Measurements from ENCODE around the gene ANXA6. TPM values are rescaled to one million over a fixed set of nuclear protein-coding genes. Genes with fewer than 3 reads are reported as not detected.

Gene ANXA6
- total and polyA plus RNA-seq, 10 donors, result 141 to 295 (median 185) TPM

DNA sequence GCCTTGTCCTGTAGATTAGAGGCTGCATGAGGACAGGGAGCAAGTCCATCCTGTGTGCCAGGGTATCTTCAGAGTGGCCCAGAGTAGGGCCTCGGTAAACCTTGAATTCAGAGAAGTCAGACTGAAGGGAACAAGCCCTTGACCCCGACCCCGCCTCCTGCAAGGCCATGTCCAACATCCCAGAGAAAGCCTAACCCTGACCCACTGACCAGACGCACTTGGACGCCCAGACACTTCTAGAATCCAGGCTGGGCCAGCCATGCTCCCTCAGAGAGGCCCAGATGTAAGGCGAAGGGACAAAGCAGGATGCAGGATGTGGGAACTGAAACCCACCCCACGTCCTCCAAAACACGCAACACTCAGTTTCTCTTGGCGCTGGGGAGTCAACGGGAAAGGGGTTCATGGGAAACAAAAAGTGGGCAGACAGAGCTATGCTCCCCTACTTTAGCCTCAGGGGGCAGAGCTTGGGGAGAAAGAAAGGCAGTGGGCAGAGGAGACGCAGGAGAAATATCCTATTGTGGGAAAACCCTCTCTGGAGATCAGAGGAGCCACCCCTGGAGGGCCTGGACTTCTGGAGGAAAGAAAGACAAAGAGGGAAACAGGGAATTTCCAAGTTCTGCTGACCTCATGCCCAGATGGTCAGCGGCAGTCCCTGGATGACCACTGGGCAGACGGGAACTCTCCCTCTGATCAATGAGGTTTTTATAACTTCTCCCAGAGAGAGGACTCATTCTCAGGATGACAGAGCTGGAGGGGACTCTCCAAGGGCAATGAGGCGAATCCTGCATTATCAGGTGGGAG is 89.7 kb downstream of the ANXA6 start:
- H3K4me1 ChIP-seq, result peaks cover 86 to 100% (median 100%) of the 10 kb centered on the region in 6 donors
- 51 to 66% (median 58%) methylated on average over 14 of the region's 14 CpGs for WGBS, 5 donors

DNA sequence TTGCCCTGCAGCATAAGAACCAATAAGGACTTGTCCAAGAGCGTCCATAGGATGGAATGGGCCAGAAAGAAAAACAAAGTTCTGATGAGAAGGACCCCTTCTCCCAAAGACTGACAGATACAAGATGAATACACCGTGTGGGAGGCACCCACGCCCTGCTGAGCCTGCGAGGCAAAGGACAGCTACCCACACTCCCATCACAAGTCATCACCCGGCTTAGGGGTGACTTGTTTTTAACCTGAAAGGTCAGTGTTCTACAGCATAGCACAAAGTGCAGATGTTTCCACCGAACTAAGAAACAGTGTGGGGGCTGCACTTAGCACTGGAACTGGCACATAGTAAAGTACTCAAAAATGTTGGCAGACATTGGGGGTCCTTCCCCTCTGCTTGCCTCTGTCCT is 90.7 kb downstream of the ANXA6 start:
- intact Hi-C loops (cut with DNase I; ENCODE audit: low total_unique reads), result no loop called here
- Histone ChIP-seq H3K4me1 (peaks cover 80 to 100% (median 99%) of the 10 kb centered on the region in 6 donors), H3K9me3 (no peaks in the 10 kb centered on the region), H3K36me3 (peaks cover 4 to 89% (median 30%) of the 10 kb centered on the region in 6 donors), H3K27ac (peak overlapping the region in 6 of 8 donors; percentile 74 to 95 (median 83)), H3K4me3 (no peak overlapping the region), H3K27me3 (replicated peaks in 1 of 7) (no peaks in the 10 kb centered on the region)
- 61 to 76% (median 70%) methylated on average over 4 to 6 of the region's 6 CpGs for WGBS, 5 donors
- DNase-seq, result no peak
- TF ChIP-seq POLR2AphosphoS5 (IDR thresholded peaks at IDR 0.05), result no peak
- TF ChIP-seq, protein P1, sequence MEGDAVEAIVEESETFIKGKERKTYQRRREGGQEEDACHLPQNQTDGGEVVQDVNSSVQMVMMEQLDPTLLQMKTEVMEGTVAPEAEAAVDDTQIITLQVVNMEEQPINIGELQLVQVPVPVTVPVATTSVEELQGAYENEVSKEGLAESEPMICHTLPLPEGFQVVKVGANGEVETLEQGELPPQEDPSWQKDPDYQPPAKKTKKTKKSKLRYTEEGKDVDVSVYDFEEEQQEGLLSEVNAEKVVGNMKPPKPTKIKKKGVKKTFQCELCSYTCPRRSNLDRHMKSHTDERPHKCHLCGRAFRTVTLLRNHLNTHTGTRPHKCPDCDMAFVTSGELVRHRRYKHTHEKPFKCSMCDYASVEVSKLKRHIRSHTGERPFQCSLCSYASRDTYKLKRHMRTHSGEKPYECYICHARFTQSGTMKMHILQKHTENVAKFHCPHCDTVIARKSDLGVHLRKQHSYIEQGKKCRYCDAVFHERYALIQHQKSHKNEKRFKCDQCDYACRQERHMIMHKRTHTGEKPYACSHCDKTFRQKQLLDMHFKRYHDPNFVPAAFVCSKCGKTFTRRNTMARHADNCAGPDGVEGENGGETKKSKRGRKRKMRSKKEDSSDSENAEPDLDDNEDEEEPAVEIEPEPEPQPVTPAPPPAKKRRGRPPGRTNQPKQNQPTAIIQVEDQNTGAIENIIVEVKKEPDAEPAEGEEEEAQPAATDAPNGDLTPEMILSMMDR (IDR thresholded peaks at IDR 0.05 in 8 of 11, conservative IDR thresholded peaks at IDR 0.05 in 3 of 11), result no peak

More for the DNA sequence above, 89.7 kb downstream of the ANXA6 start:
- intact Hi-C loops (cut with DNase I; ENCODE audit: low total_unique reads), result no loop called here
- DNase-seq, result no peak
- H3K27me3 ChIP-seq (replicated peaks in 1 of 7), result no peaks in the 10 kb centered on the region
- peaks cover 0 to 87% (median 21%) of the 10 kb centered on the region in 6 donors for H3K36me3 ChIP-seq
- H3K4me3 ChIP-seq, result no peak overlapping the region
- TF ChIP-seq POLR2A (IDR thresholded peaks at IDR 0.05), result no peak
- peak in 1 of 3 donors; percentile 42 for TF ChIP-seq POLR2AphosphoS5 (IDR thresholded peaks at IDR 0.05)
- H3K9me3 ChIP-seq, result no peaks in the 10 kb centered on the region
- peak overlapping the region; percentile 71 to 95 (median 79) for H3K27ac ChIP-seq

DNA sequence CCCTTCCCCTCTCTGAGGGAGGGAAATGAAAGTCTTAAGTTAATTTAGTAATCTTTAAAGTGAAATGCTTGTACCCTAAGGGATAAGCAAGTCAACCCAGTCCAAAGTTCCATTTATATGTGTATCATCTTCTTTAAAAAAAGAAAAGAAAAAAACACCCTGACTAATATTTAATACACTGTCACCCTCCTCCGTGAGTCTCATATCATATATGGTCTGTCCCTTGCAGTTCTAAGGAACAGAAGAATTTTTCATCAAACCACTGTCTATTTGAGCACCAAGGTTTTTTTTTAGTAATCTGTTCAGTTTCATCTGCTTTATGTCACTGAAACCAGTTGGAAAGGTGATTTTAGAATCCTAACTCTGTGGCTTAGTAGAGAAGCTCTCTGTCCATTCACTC is 92.0 kb downstream of the ANXA6 start:
- H3K9me3 ChIP-seq, result no peaks in the 10 kb centered on the region
- intact Hi-C loops (cut with DNase I; ENCODE audit: low total_unique reads), result no loop called here
- no peak for DNase-seq
- no peak overlapping the region for H3K4me3 ChIP-seq
- H3K27me3 ChIP-seq (replicated peaks in 1 of 7), result no peaks in the 10 kb centered on the region
- peaks cover 4 to 89% (median 43%) of the 10 kb centered on the region in 6 donors for H3K36me3 ChIP-seq
- no peak for TF ChIP-seq POLR2AphosphoS5 (IDR thresholded peaks at IDR 0.05)
- TF ChIP-seq, protein P1 (IDR thresholded peaks at IDR 0.05 in 8 of 11, conservative IDR thresholded peaks at IDR 0.05 in 3 of 11), result no peak
- no peak for TF ChIP-seq POLR2A (IDR thresholded peaks at IDR 0.05)
- 73 to 85% (median 75%) methylated on average over 1 of the region's 1 CpG for WGBS, 5 donors
- peak overlapping the region in 6 of 8 donors; percentile 43 to 95 (median 83) for H3K27ac ChIP-seq
- H3K4me1 ChIP-seq, result peaks cover 73 to 100% (median 98%) of the 10 kb centered on the region in 6 donors

DNA sequence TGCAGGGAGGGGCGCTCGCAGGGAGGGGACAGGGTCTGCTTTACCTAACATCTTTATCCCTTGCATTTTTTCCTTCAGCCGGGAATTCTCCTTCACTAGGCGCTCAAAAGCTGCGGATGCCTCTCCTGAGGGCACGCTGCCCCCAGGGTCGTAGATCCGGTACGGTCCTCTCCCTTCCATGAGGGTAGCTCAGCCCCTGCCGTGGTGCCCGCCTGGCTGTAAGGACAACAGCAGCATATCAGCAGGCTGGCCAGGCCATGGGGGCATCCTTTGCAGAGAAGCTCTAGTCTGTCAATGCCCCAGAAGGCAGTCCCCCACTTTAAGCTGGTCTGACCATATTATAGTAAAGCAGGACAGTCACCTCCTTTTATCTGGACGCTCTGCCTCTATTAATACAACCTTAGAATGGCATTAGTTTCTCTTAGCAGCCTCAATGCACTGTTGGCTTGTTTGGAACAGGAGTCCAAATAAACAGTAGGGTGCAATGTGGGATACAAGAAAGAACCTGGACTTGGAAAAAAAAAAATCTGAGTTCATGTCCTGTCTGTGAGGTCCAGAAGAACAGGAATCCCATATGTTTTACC is 92.6 kb downstream of the ANXA6 start:
- Histone ChIP-seq H3K27me3 (replicated peaks in 1 of 7) (no peaks in the 10 kb centered on the region), H3K27ac (peak overlapping the region in 7 of 8 donors; percentile 25 to 95 (median 75)), H3K4me3 (no peak overlapping the region), H3K36me3 (peaks cover 4 to 89% (median 46%) of the 10 kb centered on the region in 6 donors), H3K9me3 (no peaks in the 10 kb centered on the region), H3K4me1 (peaks cover 73 to 100% (median 98%) of the 10 kb centered on the region in 6 donors)
- DNase-seq, result peak; percentile 63
- TF ChIP-seq, protein P1 (IDR thresholded peaks at IDR 0.05 in 8 of 11, conservative IDR thresholded peaks at IDR 0.05 in 3 of 11), result no peak
- TF ChIP-seq POLR2AphosphoS5 (IDR thresholded peaks at IDR 0.05) (peak in 1 of 3 donors; percentile 30), POLR2A (IDR thresholded peaks at IDR 0.05) (no peak)
- intact Hi-C loops (cut with DNase I; ENCODE audit: low total_unique reads), result no loop called here
- WGBS, 5 donors, result 93 to 95% (median 94%) methylated on average over 12 of the region's 12 CpGs
